ENCODE results near the gene GALNT10.

Gene GALNT10

DNA sequence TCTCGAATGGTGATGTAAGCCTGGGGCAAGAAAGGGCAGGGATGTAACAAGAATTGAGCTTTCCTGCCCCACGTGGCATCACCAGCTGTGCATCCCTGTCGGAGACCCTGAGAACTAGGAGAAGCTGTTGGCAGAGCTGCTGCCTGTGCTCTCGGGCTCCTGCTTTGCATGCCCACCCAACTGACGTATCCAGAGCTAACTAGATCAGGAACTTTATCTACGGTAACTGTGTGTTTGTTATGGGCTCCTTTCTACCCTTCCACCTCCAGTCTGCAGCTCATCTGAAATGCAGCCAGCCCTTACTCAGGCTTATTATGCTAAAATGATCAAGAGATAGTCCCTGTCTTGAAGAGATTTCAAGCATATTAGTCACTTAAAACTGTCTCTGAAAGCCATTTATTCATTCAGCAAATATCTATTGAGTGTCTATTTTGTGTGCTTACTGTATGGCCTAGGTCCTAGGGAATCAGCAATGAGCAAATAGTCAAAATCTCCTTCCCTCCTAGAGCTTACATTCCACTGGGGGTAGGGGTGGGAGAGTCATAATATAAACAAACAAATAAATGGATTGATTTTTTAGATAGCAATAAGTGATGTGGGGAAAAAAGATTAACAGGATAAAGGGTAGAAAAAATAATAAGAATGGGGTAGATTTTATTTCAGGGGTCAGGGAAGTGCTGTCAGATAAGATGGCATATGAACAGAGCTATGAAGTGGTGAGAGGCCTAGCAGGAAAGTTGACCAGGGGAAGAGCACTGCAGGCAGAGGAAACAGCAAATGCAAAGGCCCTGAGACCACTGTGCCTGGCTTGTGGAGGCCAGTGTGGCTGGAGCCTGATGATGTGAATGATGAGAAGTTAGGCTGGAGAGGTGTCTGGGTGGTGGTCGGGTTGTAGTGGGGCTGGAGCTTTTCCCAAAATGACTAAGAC is 118.2 kb downstream of the GALNT10 start:
- Histone ChIP-seq H3K27ac (no peak overlapping the region), H3K9ac (no peak overlapping the region), H3K4me2 (no peak overlapping the region), H3K27me3 (no peaks in the 10 kb centered on the region), H3K36me3 (peaks cover 4 to 22% (median 11%) of the 10 kb centered on the region in 11 experiments; a peak in 14 of 22 replicates), H3K4me3 (no peak overlapping the region), H3K9me3 (replicated peaks in 1 of 11) (peaks cover 16 to 25% (median 23%) of the 10 kb centered on the region in 11 experiments), H4K20me1 (no peaks in the 10 kb centered on the region), H3K4me1 (no peaks in the 10 kb centered on the region)
- TF ChIP-seq Cebpa-rat (IDR thresholded peaks at IDR 0.05): no peak

DNA sequence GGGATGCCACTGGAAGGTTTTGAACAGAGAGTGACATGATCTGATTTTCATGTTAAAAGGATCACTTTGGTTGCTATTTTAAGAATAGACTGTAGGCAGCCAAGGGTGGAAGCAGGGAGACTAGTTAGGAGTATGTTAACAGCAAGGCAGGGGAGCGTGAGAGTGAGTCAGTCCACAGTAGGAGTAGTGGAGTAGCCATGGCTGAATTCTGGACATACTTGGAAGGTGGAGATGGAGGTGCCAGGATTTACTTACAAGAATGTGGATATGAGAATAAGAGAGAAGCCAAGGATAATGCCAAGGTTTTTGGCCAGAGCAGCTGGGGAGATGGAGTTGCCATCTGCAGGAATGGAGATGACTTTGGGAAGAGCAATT is 118.8 kb downstream of the GALNT10 start:
- Histone ChIP-seq H3K9ac (no peak overlapping the region), H3K4me2 (no peak overlapping the region), H3K36me3 (peaks cover under 1 to 21% (median 10%) of the 10 kb centered on the region in 11 experiments; a peak in 13 of 22 replicates), H3K27me3 (no peaks in the 10 kb centered on the region), H3K27ac (no peak overlapping the region), H3K9me3 (replicated peaks in 1 of 11) (peaks cover 11 to 21% (median 17%) of the 10 kb centered on the region in 11 experiments), H3K4me3 (no peak overlapping the region), H3K4me1 (no peaks in the 10 kb centered on the region), H4K20me1 (no peaks in the 10 kb centered on the region)
- TF ChIP-seq Cebpa-rat (IDR thresholded peaks at IDR 0.05): no peak

DNA sequence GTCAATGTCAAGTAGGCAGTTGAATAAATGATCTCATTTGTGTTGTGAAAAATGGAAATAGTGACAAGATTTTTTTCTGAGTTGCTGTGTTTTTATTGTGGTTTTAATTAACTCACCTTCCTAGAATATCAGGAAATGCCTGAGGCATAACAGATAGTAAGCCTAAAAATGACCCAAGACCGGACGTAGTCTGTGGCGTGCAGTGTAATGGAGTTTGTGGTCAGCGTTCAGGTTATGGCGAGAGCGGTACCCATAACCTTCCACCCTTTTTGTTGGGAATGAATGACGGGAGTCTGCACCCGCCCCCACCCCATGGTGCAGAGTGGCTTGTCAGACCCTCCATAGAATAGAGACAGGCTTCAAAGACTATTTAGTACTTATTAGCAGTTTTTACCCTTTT is 119.3 kb downstream of the GALNT10 start:
- Histone ChIP-seq H3K4me2 (no peak overlapping the region), H3K9me3 (replicated peaks in 1 of 11) (peaks cover 7 to 18% (median 13%) of the 10 kb centered on the region in 11 experiments), H3K9ac (no peak overlapping the region), H3K27me3 (no peaks in the 10 kb centered on the region), H3K36me3 (peaks cover 0 to 17% (median 9%) of the 10 kb centered on the region in 11 experiments; a peak in 13 of 22 replicates), H4K20me1 (no peaks in the 10 kb centered on the region), H3K27ac (no peak overlapping the region), H3K4me1 (no peaks in the 10 kb centered on the region), H3K4me3 (no peak overlapping the region)
- no peak for TF ChIP-seq Cebpa-rat (IDR thresholded peaks at IDR 0.05)

DNA sequence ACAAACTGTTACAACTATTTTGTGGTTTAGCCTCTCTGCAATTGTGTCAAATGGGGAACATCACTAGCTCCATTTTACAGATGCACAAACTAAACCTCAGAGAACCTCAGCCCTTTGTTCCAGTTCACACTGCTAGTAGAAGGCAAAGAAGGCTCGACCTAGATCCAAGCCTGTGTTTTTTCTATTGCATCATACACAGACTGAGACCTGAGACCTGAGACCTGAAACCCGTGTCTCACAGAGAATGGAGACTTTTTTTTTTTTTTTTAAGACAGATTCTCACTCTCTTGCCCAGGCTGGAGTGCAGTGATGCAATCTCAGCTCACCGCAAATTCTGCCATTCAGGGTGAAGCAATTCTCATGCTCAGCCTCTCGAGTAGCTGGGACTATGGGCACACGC is 120.8 kb downstream of the GALNT10 start:
- no peaks in the 10 kb centered on the region for H3K27me3 ChIP-seq
- H4K20me1 ChIP-seq: no peaks in the 10 kb centered on the region
- no peak overlapping the region for H3K4me3 ChIP-seq
- no peak overlapping the region for H3K27ac ChIP-seq
- 0 out of 22 replicates have a peak, but pooled peaks of 1 of the 11 experiments have one; percentile 24 for TF ChIP-seq Cebpa-rat (IDR thresholded peaks at IDR 0.05)
- H3K9me3 ChIP-seq (replicated peaks in 1 of 11): peaks cover 0 to 4% (median 0%) of the 10 kb centered on the region in 11 experiments; a peak in 1 of 22 replicates
- H3K4me2 ChIP-seq: no peak overlapping the region
- peaks cover 0 to 20% (median 0%) of the 10 kb centered on the region in 11 experiments; a peak in 4 of 22 replicates for H3K36me3 ChIP-seq
- H3K9ac ChIP-seq: no peak overlapping the region
- H3K4me1 ChIP-seq: no peaks in the 10 kb centered on the region

DNA sequence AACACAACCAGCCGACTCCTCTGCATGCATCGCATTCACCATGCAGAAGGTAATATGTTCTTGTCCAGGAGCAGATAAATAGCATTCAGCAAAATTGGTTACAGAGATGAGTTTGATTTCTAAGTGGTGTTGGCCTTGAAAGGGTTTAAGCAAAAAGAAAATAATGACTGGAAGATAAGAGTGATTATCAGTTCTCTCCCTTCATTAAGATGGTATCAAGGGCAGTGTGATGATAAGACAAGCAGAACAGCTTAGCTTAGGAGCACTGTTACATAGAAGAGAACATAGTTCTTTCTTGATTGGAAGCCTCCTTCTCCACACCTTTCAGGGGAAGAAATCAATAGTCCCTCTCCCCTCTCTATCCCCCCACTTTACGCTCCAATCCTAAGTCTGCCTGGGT is 121.5 kb downstream of the GALNT10 start:
- Histone ChIP-seq H4K20me1 (no peaks in the 10 kb centered on the region), H3K4me3 (no peak overlapping the region), H3K9ac (no peak overlapping the region), H3K36me3 (peaks cover 0 to 20% (median 0%) of the 10 kb centered on the region in 11 experiments; a peak in 4 of 22 replicates), H3K9me3 (replicated peaks in 1 of 11) (no peaks in the 10 kb centered on the region), H3K27me3 (no peaks in the 10 kb centered on the region), H3K4me2 (no peak overlapping the region), H3K27ac (no peak overlapping the region), H3K4me1 (no peaks in the 10 kb centered on the region)
- TF ChIP-seq Cebpa-rat (IDR thresholded peaks at IDR 0.05): no peak

DNA sequence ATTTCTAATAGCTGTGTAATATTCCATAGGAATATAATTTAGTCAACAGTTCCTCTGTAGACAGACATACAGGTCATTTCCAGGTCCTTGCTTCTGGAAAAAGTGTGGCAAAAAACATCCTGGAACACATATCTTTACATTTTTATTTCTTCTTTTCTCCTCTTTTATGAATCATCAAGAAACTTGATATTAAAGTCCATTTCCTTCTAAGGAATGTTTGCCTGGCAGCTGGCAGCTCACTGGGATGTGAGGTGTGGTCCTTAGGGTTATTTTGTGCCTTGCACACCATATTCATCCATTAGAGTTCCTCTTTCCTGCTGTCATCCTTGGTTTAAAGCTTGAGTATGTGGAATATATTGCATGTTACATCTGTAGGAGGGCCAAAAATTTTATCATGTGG is 122.0 kb downstream of the GALNT10 start:
- TF ChIP-seq Cebpa-rat (IDR thresholded peaks at IDR 0.05): no peak
- H3K4me2 ChIP-seq: no peak overlapping the region
- H3K27ac ChIP-seq: no peak overlapping the region

DNA sequence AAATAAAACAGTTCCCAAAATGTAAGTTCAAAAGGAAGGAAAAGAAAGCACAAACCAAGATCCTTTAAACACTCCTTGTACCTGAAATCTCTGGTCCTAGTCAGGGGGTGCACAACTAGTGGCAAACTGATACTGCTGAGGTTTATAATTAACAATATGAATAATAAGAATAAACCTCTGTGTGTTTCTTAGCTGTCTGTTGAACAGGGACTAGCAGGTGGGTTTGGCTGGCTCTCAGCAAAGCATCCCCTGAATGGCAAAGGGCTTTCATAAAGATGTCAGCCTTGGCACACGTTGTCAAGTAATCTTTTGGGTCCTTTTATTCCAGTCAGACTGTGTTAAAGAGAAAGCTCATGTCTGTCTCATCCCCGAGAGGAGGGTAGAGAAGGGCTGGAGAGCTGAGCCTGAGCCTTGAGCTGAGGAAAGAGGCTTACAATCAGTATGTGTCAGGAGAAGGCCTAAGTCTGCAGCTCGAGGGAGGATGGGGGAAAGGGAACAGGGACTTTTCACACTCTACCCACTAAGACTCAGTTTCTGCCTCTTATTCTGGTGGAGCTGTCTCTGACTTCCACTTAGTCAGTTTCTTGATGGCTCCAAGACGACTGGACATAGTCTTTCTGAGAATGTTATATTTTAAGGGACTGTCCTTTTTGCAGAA is 123.0 kb downstream of the GALNT10 start:
- Histone ChIP-seq H3K4me1 (no peaks in the 10 kb centered on the region), H3K36me3 (peaks cover 0 to 16% (median 0%) of the 10 kb centered on the region in 11 experiments; a peak in 4 of 22 replicates), H3K27ac (no peak overlapping the region), H3K4me2 (no peak overlapping the region), H3K9ac (no peak overlapping the region), H3K27me3 (no peaks in the 10 kb centered on the region), H4K20me1 (no peaks in the 10 kb centered on the region), H3K9me3 (replicated peaks in 1 of 11) (no peaks in the 10 kb centered on the region), H3K4me3 (no peak overlapping the region)
- TF ChIP-seq Cebpa-rat (IDR thresholded peaks at IDR 0.05): no peak

More for the DNA sequence above, 122.0 kb downstream of the GALNT10 start:
- Histone ChIP-seq H4K20me1 (no peaks in the 10 kb centered on the region), H3K27me3 (no peaks in the 10 kb centered on the region), H3K9ac (no peak overlapping the region), H3K4me3 (no peak overlapping the region), H3K4me1 (no peaks in the 10 kb centered on the region), H3K36me3 (peaks cover 0 to 20% (median 0%) of the 10 kb centered on the region in 11 experiments; a peak in 4 of 22 replicates), H3K9me3 (replicated peaks in 1 of 11) (no peaks in the 10 kb centered on the region)

DNA sequence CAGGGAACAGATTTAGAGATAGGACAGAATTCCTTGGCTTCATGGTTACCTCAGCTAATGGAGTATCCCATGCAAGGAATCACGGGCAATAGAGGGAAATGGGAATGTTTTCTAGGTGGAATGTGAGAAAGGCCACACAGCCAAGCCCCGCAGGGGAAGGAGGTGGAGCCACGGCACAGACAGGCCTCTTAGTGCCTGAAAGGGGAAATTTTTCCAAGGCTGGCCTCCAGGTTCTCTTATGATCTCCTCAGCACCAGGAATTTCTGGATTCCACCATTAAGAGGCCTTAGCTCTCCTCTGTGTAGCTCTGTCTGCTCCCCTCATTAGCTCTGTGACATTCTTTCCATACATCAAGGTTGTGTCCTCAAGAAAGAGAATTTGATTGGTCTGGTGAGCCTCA is 124.7 kb downstream of the GALNT10 start:
- H3K27me3 ChIP-seq: no peaks in the 10 kb centered on the region
- H4K20me1 ChIP-seq: no peaks in the 10 kb centered on the region
- H3K4me3 ChIP-seq: no peak overlapping the region
- H3K9ac ChIP-seq: no peak overlapping the region
- peaks cover 0 to 21% (median 0%) of the 10 kb centered on the region in 11 experiments; a peak in 5 of 22 replicates for H3K36me3 ChIP-seq
- H3K27ac ChIP-seq: no peak overlapping the region
- H3K4me1 ChIP-seq: no peaks in the 10 kb centered on the region
- H3K4me2 ChIP-seq: no peak overlapping the region
- TF ChIP-seq Cebpa-rat (IDR thresholded peaks at IDR 0.05): no peak
- no peaks in the 10 kb centered on the region for H3K9me3 ChIP-seq (replicated peaks in 1 of 11)

DNA sequence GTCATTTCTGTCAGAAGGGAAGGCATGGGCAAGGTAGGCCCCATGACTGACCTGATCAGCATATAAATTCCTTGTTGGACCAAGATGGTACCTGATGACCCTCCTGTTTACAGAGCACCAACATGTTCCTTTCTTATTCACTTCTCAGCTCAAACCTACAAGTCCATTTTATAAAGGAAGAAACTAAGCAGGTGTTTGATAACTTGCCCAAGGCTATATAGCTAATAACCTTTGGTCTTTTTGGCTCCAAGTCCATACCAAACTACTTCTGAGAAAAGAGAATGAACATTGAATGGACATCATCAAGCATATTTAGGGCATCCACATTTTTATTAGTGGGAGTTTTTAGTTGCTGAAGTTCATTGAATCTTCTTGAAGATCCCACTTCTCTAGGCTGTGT is 125.2 kb downstream of the GALNT10 start:
- no peak for TF ChIP-seq Cebpa-rat (IDR thresholded peaks at IDR 0.05)
- Histone ChIP-seq H3K27ac (no peak overlapping the region), H3K4me3 (no peak overlapping the region), H3K4me2 (no peak overlapping the region), H4K20me1 (peaks cover 0 to 3% (median 0%) of the 10 kb centered on the region in 11 experiments; a peak in 1 of 22 replicates), H3K4me1 (no peaks in the 10 kb centered on the region), H3K36me3 (peaks cover 0 to 21% (median 0%) of the 10 kb centered on the region in 11 experiments; a peak in 5 of 22 replicates), H3K27me3 (no peaks in the 10 kb centered on the region), H3K9ac (no peak overlapping the region), H3K9me3 (replicated peaks in 1 of 11) (no peaks in the 10 kb centered on the region)
